HTERT RPE-1 (cell line): ENCODE results near the gene PDGFB.

Source experiments
- in situ Hi-C: fragments of 300-500 bp; cut with MboI; formaldehyde crosslinking; loops from 4 replicates; pipeline ENCODE4 v1.14.3; 2020; ENCODE audit warnings: low sequenced_read_pairs

Gene PDGFB

DNA sequence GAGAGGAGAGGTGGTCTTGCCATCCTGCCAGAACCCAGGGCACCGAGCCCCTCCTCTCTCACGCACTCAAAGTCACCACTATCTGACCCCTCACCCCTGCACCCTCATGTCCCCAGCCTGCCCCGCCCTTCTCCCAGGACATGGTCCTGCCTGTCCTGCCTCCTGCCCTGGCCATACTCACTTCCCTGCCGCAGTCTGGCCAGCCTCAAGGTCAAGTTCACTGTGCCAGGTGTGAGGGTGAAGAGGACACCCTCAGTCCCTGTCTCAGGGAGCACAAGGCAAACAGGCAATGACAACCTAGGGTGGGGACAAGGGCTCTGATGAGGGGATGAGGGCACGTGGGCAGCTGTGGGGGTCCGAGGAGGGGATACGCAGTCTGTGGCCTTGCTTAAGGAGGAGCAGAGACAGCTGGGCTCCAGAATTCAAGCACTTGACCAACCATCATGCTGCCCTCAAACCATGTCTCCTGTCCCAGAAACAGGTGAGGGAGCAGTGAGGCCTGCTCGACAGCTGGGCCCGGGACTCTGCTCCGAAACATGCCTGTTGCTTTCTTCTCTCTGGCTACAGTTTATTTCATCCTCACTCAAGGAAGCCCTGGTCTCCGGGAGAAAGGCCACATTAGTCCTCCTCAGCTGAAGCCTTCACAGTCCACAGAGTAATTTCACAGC is 36.6 kb downstream of the PDGFB start:
- in situ Hi-C loops, result no loop called here

GRCh38 chr22:39207141-39208012 is 37.4 kb downstream of the PDGFB start:
- in situ Hi-C loops, result no loop called here

DNA sequence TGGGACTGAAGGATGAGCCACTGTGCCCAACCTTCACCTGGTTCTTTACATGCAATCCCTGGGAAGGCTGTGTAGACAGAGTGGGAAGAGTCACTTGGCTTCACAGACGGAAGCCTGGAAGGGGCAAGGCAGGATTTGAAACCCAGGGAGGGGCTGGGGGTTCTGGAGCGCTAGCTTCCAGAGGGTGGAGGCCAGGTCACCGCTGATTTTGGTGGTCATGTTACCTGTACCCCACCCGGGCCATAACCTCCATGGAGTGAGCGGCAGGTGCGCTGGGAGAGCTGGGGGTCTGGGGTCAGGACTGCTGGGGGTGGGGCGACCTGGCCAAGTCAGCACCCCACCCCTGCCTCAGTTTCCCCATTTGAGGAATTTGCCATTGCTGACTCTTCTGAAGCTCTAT is 38.3 kb downstream of the PDGFB start:
- in situ Hi-C loops, result no loop called here

DNA sequence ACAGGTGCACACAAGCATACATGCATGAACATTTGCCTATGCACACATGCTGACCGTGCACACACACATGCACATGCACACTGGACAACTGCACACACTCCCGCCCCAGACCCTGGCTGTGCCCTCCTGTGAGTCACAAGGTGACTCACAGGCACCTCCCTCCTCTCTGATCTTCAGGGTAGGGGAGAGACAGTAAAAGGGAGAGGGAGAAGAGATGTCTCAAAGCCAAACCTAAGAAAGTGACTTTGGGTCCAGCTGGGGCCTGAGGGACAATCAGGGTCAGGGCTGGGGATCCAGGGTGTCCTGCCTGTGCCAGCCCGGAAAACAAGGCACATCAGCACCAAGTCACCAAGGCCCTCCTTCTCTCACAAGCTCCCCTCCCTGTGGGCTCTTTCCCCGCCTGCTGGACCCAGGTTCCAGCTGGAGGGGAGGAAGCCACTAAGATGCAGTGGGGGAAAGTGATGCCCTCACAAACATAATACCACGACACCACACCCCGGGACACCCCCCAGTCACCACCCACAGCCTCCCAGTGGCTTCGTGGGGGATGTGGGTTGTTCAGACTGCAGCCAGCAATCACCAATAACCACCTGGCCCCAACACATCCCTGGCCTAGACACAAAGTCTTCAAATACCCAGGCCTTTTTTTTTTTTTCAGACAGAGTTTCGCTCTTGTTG is 39.3 kb downstream of the PDGFB start:
- in situ Hi-C loops, result no loop called here

DNA sequence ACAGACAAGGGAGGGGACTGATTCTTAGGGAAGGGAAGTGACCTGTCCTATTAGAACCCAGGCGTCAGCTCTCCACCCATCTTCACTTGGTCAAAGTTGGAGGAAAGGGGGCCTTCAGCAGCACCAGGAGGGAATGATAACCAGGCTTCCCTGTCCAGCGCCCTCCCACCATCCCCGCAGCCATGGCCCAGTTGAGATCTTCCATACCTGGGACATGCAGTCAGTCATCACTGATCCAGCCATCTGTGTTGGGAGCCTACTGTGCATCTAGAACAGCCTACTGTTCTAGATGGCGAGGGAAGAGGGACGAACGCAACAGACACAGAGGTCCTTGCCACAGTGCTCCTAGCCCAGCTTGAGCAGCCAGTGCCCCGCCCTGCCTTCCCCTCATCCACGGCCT is 40.6 kb downstream of the PDGFB start:
- in situ Hi-C loops, result no loop called here

- in situ Hi-C loops, result loop anchor here (25.0 kb wide), 1 partner anchor 115 kb away; the partner anchor contains the start of gene RPL3
These were observed 47.2 kb downstream of the PDGFB start for GRCh38 chr22:39197578-39197977.

DNA sequence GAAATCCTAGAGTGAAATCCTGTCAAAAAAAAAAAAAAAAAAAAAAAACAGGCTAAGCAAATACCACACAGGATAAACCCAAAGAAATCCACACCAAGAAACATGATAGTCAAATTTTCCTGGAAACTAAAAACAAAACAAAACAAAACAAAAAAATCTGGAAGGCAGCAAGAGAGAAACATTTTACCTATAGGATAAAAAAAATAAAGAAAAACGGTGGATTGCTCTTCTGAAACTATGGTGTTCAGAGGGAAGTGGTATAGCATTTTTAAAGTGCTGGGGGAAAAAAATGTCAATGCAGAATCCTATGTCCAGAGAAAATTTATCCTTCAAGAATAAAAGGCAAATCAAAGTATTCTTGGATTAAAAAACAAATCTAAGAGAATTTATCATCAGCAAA is 50.7 kb downstream of the PDGFB start:
- in situ Hi-C loops, result loop anchor here (25.0 kb wide), 1 partner anchor 118 kb away; the partner anchor contains the start of gene RPL3

DNA sequence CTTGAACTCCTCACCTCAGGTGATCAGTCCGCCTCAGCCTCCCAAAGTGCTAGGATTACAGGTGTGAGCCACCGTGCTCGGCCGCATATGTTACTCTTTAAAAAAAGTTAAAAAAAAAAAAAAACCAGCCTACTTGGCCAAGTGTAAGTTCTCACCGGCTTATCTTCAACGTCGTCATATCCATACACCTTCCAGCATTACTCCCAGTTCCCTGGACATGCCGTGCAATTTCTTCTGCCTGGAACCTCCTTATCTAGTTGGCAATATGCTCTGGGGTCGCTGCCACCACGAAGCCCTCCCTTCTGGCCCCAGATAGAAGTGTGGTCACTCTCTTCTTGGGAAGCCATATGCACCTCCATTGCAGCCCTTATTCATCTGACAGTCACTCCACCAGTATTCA is 56.0 kb downstream of the PDGFB start:
- in situ Hi-C loops, result loop anchor here (25.0 kb wide), 1 partner anchor 123 kb away; the partner anchor contains the start of gene RPL3

- in situ Hi-C loops, result loop anchor here (25.0 kb wide), 1 partner anchor 127 kb away; the partner anchor contains the start of gene RPL3
These were observed 59.2 kb downstream of the PDGFB start for GRCh38 chr22:39185601-39186012.

DNA sequence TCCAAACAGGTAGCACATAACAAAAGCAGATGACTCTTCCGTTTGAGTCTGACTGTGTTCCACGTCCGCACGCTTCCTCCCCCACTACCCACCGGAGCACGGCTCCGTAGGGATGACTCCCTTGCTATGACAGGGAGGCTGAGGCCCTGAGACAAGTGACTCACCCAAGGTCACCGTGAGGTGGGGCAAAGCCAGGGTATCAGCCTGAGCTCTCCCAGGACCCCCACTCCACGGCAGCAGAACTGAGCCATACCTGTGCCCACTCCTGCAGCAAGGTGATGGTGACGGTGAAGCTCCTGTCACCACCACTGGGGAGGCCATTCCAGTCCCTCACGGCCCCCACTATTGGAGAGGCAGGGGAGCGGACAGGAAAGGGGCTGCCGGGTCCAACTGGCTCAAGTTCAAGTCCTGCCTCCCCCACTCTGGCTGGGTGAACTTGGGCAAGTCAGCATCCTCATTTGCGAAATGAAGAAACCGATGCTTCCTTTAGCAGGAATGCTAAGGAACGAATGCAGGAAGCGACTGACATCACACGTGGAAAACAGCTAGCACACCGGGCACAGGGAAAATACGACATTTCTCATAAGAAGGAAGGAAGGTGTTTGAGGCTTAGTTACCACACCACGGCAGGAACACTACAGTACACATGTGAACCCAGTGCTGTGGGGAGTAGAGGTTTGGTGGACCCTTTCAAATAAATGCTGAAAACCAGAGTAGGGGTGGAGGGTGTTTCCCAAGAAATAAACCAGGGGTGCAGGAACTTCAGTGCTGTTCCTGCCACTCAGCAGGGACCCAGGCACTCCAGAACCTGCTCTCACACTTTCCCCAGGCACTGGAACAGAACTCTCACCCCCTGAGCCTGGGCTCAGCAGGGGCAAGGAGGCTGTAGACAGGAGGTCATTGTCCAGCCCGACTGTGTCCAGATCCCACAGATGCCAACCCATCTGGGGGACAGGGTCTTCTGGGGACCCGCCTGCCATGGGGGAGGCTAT is 59.9 kb downstream of the PDGFB start:
- in situ Hi-C loops, result loop anchor here (25.0 kb wide), 1 partner anchor 127 kb away; the partner anchor contains the start of gene RPL3

- in situ Hi-C loops, result loop anchor here (25.0 kb wide), 1 partner anchor 128 kb away; the partner anchor contains the start of gene RPL3
These were observed 60.7 kb downstream of the PDGFB start for GRCh38 chr22:39183991-39184585.

DNA sequence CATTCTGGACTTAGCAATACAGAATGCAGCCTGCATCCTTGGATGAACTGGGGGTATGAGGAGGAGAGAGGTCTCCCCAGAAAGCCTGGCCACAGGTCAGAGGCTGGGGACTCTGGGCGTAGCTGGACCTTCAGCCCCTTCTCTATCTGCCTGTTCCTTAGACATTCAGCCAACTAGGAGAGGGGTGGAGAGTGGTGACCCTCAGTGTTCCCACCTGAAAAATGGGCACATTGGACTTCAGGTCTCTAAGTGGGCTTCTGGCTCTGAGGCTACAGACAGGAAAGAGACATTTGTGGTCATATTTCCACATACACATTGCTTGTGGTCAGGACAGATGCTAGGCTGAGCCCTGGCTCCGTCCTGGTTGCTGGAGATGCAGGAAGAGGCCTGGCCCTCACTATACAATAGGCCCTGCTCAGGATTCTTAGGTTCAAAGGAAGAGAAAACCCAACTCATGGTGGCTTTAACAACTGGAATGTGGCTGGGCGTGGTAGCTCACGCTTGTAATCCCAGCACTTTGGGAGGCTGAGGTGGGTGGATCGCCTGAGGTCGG is 62.2 kb downstream of the PDGFB start:
- in situ Hi-C loops, result loop anchor here (25.0 kb wide), 1 partner anchor 130 kb away; the partner anchor contains the start of gene RPL3

GRCh38 chr22:39181778-39182177 is 63.0 kb downstream of the PDGFB start:
- in situ Hi-C loops, result loop anchor here (25.0 kb wide), 1 partner anchor 131 kb away; the partner anchor contains the start of gene RPL3

DNA sequence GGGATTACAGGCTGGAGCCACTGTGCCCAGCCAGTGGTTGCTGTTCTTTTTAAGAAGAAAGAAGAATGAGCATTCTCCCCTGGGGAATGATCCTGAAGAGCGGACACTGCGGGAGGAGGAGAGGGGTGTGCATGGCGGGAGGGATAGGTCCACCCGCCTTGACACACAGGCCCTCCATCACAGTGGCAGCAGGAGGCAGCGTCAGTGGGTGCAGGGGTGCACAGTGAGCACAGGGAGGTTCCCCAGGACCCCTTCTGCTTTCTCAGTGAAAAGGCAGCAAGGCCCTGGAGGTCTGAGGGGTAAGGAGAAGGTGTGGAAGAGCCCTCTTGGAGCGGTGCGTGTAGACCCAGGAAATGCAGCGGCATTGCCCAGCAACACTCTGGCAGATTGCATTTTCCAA is 63.4 kb downstream of the PDGFB start:
- in situ Hi-C loops, result loop anchor here (25.0 kb wide), 1 partner anchor 131 kb away; the partner anchor contains the start of gene RPL3

GRCh38 chr22:39179841-39180335 is 64.9 kb downstream of the PDGFB start:
- in situ Hi-C loops, result loop anchor here (25.0 kb wide), 1 partner anchor 132 kb away; the partner anchor contains the start of gene RPL3

DNA sequence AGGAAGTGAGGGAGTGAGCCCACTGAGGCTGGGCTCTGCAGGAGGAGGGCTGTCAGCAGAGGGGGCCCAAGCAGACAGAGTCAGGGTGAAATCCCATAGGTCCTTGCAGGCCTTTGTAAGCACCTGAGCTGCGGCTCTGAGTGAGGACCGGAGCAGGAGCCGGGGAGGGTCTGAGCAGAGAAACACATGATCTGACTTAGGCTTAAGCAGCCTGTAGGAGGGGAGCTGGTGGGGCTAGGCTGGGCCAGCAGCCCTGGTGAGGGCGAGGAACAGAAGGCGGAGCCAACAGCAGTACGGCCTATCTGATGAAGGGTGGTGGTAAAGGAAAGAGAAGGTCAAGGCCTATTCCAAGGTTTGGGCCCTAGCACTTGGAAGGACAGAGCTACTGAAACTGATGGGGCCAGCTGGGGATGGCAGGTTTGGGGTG is 65.4 kb downstream of the PDGFB start:
- in situ Hi-C loops, result loop anchor here (25.0 kb wide), 1 partner anchor 133 kb away; the partner anchor contains the start of gene RPL3

- in situ Hi-C loops, result loop anchor here (25.0 kb wide), 1 partner anchor 134 kb away; the partner anchor contains the start of gene RPL3
These were observed 66.3 kb downstream of the PDGFB start for GRCh38 chr22:39178206-39179111.
